ES-I3 (cell line): ENCODE measurements around the gene CTIF.

Source experiments
- H3K36me3 ChIP-seq: 2 replicates; pipeline ENCODE4 v1.6.1; 2013; ENCODE audit warnings: mild to moderate bottlenecking, low read length, control low read depth, moderate library complexity; ENCODE audit not compliant: insufficient read depth
- H3K4me1 ChIP-seq: 2 replicates; pipeline ENCODE4 v1.6.1; 2013; ENCODE audit warnings: mild to moderate bottlenecking, control low read depth, low read length; ENCODE audit not compliant: insufficient read depth
- H3K9ac ChIP-seq: 2 replicates; pipeline ENCODE4 v1.6.1; 2013; ENCODE audit warnings: low read depth, mild to moderate bottlenecking, low read length, moderate library complexity
- H3K9me3 ChIP-seq: 2 replicates; pipeline ENCODE4 v1.6.1; 2013; ENCODE audit warnings: mild to moderate bottlenecking, low read length, moderate library complexity; ENCODE audit not compliant: control insufficient read depth, insufficient read depth

The CTIF gene

GRCh38 chr18:48629730-48630324 lies 91.0 kb downstream of the CTIF start:
- no peaks in the 10 kb centered on the region for H3K9me3 ChIP-seq
- no peaks in the 10 kb centered on the region for H3K36me3 ChIP-seq
- no peak overlapping the region for H3K9ac ChIP-seq
- peaks cover 7% of the 10 kb centered on the region; the same call in 1 of the 2 replicates for H3K4me1 ChIP-seq

GRCh38 chr18:48631851-48632250 lies 93.0 kb downstream of the CTIF start:
- H3K4me1 ChIP-seq, result peaks cover 12% of the 10 kb centered on the region; the same call in 1 of the 2 replicates
- H3K36me3 ChIP-seq, result no peaks in the 10 kb centered on the region
- no peak overlapping the region for H3K9ac ChIP-seq
- H3K9me3 ChIP-seq, result no peaks in the 10 kb centered on the region

GRCh38 chr18:48632676-48633257 lies 93.9 kb downstream of the CTIF start:
- Histone ChIP-seq H3K4me1 (peaks cover 12% of the 10 kb centered on the region; the same call in 1 of the 2 replicates), H3K9me3 (no peaks in the 10 kb centered on the region), H3K9ac (no peak overlapping the region), H3K36me3 (no peaks in the 10 kb centered on the region)

- Histone ChIP-seq H3K4me1 (peaks cover 9% of the 10 kb centered on the region; the same call in 1 of the 2 replicates), H3K36me3 (no peaks in the 10 kb centered on the region), H3K9me3 (no peaks in the 10 kb centered on the region), H3K9ac (no peak overlapping the region)
Observed at GRCh38 chr18:48634491-48634890, 95.7 kb downstream of the CTIF start.

GRCh38 chr18:48634975-48635374 lies 96.1 kb downstream of the CTIF start:
- H3K4me1 ChIP-seq, result peaks cover 9% of the 10 kb centered on the region; the same call in 1 of the 2 replicates
- no peaks in the 10 kb centered on the region for H3K36me3 ChIP-seq
- H3K9me3 ChIP-seq, result no peaks in the 10 kb centered on the region
- no peak overlapping the region for H3K9ac ChIP-seq

- no peaks in the 10 kb centered on the region for H3K36me3 ChIP-seq
- H3K4me1 ChIP-seq, result peaks cover 5% of the 10 kb centered on the region; the same call in 1 of the 2 replicates
- H3K9ac ChIP-seq, result no peak overlapping the region
- H3K9me3 ChIP-seq, result no peaks in the 10 kb centered on the region
Observed at GRCh38 chr18:48635806-48636205, 97.0 kb downstream of the CTIF start.

- Histone ChIP-seq H3K36me3 (no peaks in the 10 kb centered on the region; the same call in 1 of the 2 replicates), H3K9ac (no peak overlapping the region), H3K4me1 (peaks cover 5% of the 10 kb centered on the region; the same call in 1 of the 2 replicates)
Observed at GRCh38 chr18:48636436-48636835, 97.6 kb downstream of the CTIF start.

GRCh38 chr18:48637081-48637990 lies 98.5 kb downstream of the CTIF start:
- Histone ChIP-seq H3K36me3 (no peaks in the 10 kb centered on the region; the same call in 1 of the 2 replicates), H3K9me3 (no peaks in the 10 kb centered on the region), H3K4me1 (peaks cover 5% of the 10 kb centered on the region; the same call in 1 of the 2 replicates), H3K9ac (no peak overlapping the region)

More at GRCh38 chr18:48636436-48636835, 97.6 kb downstream of the CTIF start:
- H3K9me3 ChIP-seq, result no peaks in the 10 kb centered on the region

- Histone ChIP-seq H3K9ac (no peak overlapping the region), H3K36me3 (no peaks in the 10 kb centered on the region; the same call in 1 of the 2 replicates), H3K4me1 (peaks cover 5% of the 10 kb centered on the region; the same call in 1 of the 2 replicates), H3K9me3 (no peaks in the 10 kb centered on the region)
Observed at GRCh38 chr18:48638451-48638850, 99.6 kb downstream of the CTIF start.

GRCh38 chr18:48638896-48639771 lies 100.3 kb downstream of the CTIF start:
- H3K9me3 ChIP-seq, result no peaks in the 10 kb centered on the region
- H3K4me1 ChIP-seq, result peaks cover 5% of the 10 kb centered on the region; the same call in 1 of the 2 replicates
- no peak overlapping the region for H3K9ac ChIP-seq
- H3K36me3 ChIP-seq, result no peaks in the 10 kb centered on the region; the same call in 1 of the 2 replicates

- peaks cover 5% of the 10 kb centered on the region; the same call in 1 of the 2 replicates for H3K4me1 ChIP-seq
- no peaks in the 10 kb centered on the region; the same call in 1 of the 2 replicates for H3K36me3 ChIP-seq
- no peaks in the 10 kb centered on the region for H3K9me3 ChIP-seq
- no peak overlapping the region for H3K9ac ChIP-seq
Observed at GRCh38 chr18:48639772-48640432, 101.1 kb downstream of the CTIF start.

- Histone ChIP-seq H3K9ac (no peak overlapping the region), H3K9me3 (no peaks in the 10 kb centered on the region), H3K36me3 (no peaks in the 10 kb centered on the region; the same call in 1 of the 2 replicates), H3K4me1 (peaks cover 5% of the 10 kb centered on the region; the same call in 1 of the 2 replicates)
Observed at GRCh38 chr18:48640566-48641270, 101.9 kb downstream of the CTIF start.

- H3K9me3 ChIP-seq, result no peaks in the 10 kb centered on the region
- no peaks in the 10 kb centered on the region; the same call in 1 of the 2 replicates for H3K36me3 ChIP-seq
- no peaks in the 10 kb centered on the region for H3K4me1 ChIP-seq
- H3K9ac ChIP-seq, result no peak overlapping the region
Observed at GRCh38 chr18:48641981-48642380, 103.2 kb downstream of the CTIF start.
